Smooth muscle cell (in vitro differentiated cells): ENCODE results near the gene KRABD2.

Experiments
- DNase-seq: peaks from one replicate; lab custom pipeline; 2025; ENCODE audit not compliant: unreplicated experiment; lab: John Stamatoyannopoulos, UW
- H2AFZ ChIP-seq: fragments of 200-600 bp; sonication (generic); 2 replicates; pipeline ENCODE4 v1.6.0; 2016; ENCODE audit warnings: antibody characterized with exemption, low read depth, mild to moderate bottlenecking
- H3F3A ChIP-seq: fragments of 200-600 bp; sonication (generic); 2 replicates; pipeline ENCODE4 v1.6.0; 2017; ENCODE audit warnings: antibody characterized with exemption, low read depth
- H3K27ac ChIP-seq: fragments of 200-600 bp; sonication (generic); 2 replicates; pipeline ENCODE4 v1.5.1; 2016; ENCODE audit warnings: low read depth, mild to moderate bottlenecking
- H3K27me3 ChIP-seq: fragments of 200-600 bp; sonication (generic); 2 replicates; pipeline ENCODE4 v1.6.1; 2016; ENCODE audit warnings: low read depth, mild to moderate bottlenecking
- H3K36me3 ChIP-seq: fragments of 200-600 bp; sonication (generic); 2 replicates; pipeline ENCODE4 v1.5.1; 2016; ENCODE audit warnings: low read depth
- H3K4me1 ChIP-seq: fragments of 200-600 bp; sonication (generic); 2 replicates; pipeline ENCODE4 v1.5.1; 2016; ENCODE audit warnings: low read depth
- H3K4me2 ChIP-seq: fragments of 200-600 bp; sonication (generic); 2 replicates; pipeline ENCODE4 v1.6.0; 2016; ENCODE audit warnings: mild to moderate bottlenecking
- H3K4me3 ChIP-seq: fragments of 200-600 bp; sonication (generic); 2 replicates; pipeline ENCODE4 v1.5.1; 2016; ENCODE audit warnings: mild to moderate bottlenecking
- H3K79me2 ChIP-seq: fragments of 200-600 bp; sonication (generic); 2 replicates; pipeline ENCODE4 v1.6.0; 2016; ENCODE audit warnings: low read depth, mild to moderate bottlenecking
- H3K9ac ChIP-seq: fragments of 200-600 bp; sonication (generic); 2 replicates; pipeline ENCODE4 v1.6.0; 2016; ENCODE audit warnings: low read depth
- H3K9me3 ChIP-seq: fragments of 200-600 bp; sonication (generic); replicated peaks from 2 replicates; pipeline ENCODE4 v1.5.1; 2016; ENCODE audit warnings: low read depth
- H4K20me1 ChIP-seq: fragments of 200-600 bp; sonication (generic); 2 replicates; pipeline ENCODE4 v1.6.0; 2016; ENCODE audit warnings: low read depth
- WGBS: methylation state at CpG from one replicate; pipeline ENCODE4 v1.1.7; 2016; ENCODE audit warnings: low lambda C conversion rate; 5-methylcytosine and 5-hydroxymethylcytosine counted together
- TF ChIP-seq, protein P1 (sequence below): fragments of 200-600 bp; sonication (generic); IDR thresholded peaks from 2 replicates; pipeline ENCODE4 v1.5.1; 2017; ENCODE audit warnings: borderline replicate concordance, mild to moderate bottlenecking, antibody characterized with exemption; ENCODE audit not compliant: insufficient read depth, poor library complexity, severe bottlenecking

Gene KRABD2

DNA sequence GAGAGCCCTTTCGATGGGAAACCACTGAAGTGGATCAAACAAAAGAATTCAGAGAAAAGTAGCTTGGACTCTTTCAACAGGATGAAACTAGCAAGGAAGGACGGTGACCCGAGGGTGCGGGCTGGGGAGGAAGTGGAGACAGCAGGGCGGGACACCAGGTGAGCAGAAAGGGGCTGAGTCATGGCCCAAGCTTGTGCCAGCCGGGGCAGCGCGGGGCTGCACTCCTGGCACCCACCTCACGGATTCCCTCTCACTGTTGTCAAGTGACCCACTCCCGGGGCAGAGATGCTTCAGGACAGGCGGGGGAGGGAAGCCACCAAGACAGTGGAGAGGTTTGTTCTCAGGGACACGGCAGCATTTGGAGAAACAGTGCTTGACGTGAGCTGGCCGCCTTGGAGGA lies 31.9 kb upstream of the KRABD2 start:
- Histone ChIP-seq H4K20me1 (no peaks in the 10 kb centered on the region), H3K4me3 (no peak overlapping the region), H3F3A (no peaks in the 10 kb centered on the region), H2AFZ (no peak overlapping the region), H3K9me3 (no peaks in the 10 kb centered on the region), H3K4me2 (no peak overlapping the region), H3K36me3 (no peaks in the 10 kb centered on the region), H3K27ac (no peak overlapping the region), H3K9ac (no peak overlapping the region), H3K79me2 (no peaks in the 10 kb centered on the region), H3K27me3 (no peaks in the 10 kb centered on the region), H3K4me1 (no peaks in the 10 kb centered on the region)
- no peak for DNase-seq
- TF ChIP-seq, protein P1, sequence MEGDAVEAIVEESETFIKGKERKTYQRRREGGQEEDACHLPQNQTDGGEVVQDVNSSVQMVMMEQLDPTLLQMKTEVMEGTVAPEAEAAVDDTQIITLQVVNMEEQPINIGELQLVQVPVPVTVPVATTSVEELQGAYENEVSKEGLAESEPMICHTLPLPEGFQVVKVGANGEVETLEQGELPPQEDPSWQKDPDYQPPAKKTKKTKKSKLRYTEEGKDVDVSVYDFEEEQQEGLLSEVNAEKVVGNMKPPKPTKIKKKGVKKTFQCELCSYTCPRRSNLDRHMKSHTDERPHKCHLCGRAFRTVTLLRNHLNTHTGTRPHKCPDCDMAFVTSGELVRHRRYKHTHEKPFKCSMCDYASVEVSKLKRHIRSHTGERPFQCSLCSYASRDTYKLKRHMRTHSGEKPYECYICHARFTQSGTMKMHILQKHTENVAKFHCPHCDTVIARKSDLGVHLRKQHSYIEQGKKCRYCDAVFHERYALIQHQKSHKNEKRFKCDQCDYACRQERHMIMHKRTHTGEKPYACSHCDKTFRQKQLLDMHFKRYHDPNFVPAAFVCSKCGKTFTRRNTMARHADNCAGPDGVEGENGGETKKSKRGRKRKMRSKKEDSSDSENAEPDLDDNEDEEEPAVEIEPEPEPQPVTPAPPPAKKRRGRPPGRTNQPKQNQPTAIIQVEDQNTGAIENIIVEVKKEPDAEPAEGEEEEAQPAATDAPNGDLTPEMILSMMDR = no peak
- 67% methylated on average over 14 of the region's 14 CpGs for WGBS

DNA sequence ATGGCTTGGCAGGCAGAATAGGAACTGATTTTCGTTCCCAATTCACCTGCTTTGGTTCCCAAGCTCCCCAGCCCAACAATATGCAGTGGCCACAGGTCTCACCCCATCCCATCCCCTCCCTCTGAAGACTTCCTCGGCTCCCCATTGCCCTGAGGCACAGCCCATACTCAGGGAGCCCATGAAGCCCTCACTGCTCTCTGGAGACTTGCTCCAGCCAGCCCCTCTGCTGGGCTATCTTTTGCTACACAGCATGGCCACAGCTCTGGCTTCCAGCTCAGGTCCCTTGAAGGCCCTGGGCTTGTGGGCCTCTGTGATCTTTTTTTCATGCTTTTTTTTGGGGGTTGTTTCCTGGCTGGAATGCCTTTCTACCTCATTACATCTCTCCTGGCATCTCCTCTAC lies 29.7 kb upstream of the KRABD2 start:
- 89% methylated on average over 2 of the region's 2 CpGs for WGBS
- no peaks in the 10 kb centered on the region for H3F3A ChIP-seq

DNA sequence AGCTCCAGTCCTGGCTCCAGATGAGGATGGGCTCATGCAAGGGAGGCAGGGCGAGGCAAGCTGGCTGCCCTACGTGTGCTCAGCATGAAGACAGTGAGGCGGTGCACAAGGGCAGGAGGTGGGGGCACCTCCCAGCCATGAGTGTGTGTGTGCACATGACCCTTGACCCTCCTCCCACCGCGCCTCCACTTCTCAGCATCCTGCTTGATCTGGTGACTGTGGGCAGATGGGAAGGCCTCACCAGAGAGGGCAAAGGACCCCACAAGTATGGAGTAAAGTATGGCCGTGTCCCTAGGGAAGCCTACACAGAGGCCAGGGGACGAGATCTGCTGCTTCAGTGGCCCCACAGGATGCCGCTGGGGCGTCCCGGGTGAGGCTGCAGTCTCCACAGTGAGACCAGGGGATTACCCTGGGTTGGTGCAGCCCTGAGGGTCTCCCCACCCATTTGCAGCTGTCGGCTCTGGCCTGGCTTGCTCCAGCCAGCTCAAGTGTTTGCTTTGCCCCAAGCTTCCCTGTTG lies 29.1 kb upstream of the KRABD2 start:
- Histone ChIP-seq H3K4me1 (no peaks in the 10 kb centered on the region), H4K20me1 (no peaks in the 10 kb centered on the region), H3K9ac (no peak overlapping the region), H3K4me2 (no peak overlapping the region), H3K27me3 (no peaks in the 10 kb centered on the region), H2AFZ (no peak overlapping the region), H3F3A (no peaks in the 10 kb centered on the region), H3K4me3 (no peak overlapping the region), H3K27ac (no peak overlapping the region), H3K36me3 (no peaks in the 10 kb centered on the region), H3K79me2 (no peaks in the 10 kb centered on the region), H3K9me3 (no peaks in the 10 kb centered on the region)
- no peak for DNase-seq
- WGBS = 93% methylated on average over 11 of the region's 11 CpGs
- TF ChIP-seq, protein P1 = no peak

More for the DNA sequence above, 29.7 kb upstream of the KRABD2 start:
- H3K4me2 ChIP-seq = no peak overlapping the region
- no peaks in the 10 kb centered on the region for H4K20me1 ChIP-seq
- no peak overlapping the region for H3K27ac ChIP-seq
- H2AFZ ChIP-seq = no peak overlapping the region
- no peaks in the 10 kb centered on the region for H3K79me2 ChIP-seq
- TF ChIP-seq, protein P1 = no peak
- no peaks in the 10 kb centered on the region for H3K27me3 ChIP-seq
- H3K9me3 ChIP-seq = no peaks in the 10 kb centered on the region
- H3K9ac ChIP-seq = no peak overlapping the region
- H3K4me1 ChIP-seq = no peaks in the 10 kb centered on the region
- no peak for DNase-seq
- H3K36me3 ChIP-seq = no peaks in the 10 kb centered on the region
- no peak overlapping the region for H3K4me3 ChIP-seq

DNA sequence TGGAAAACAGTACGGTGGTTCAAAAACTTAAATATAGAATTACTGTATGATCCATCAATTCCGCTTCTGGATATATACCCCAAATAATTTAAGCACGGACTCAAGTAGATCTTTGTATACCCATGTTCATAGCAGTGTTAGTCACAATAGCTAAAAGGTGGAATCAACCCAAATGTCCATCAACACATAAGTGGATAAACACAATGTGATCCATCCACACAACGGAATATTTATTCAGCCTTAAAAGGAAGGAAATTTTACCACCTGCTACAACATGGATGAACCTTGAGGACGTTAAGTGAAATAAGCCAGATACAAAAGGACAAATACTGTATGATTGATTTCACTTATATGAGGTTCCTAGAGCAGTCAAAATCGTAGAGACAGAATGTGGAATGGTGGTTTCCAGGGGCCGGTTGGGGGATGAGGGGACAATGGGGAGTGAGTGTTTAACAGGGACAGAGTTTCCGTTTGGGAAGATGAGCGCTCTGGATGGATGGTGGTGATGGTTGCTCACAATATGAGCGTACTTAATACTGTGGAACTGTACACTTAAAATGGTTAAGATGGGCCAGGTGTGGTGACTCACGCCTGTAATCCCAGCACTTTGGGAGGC lies 26.5 kb upstream of the KRABD2 start:
- H3K36me3 ChIP-seq = no peaks in the 10 kb centered on the region
- no peak overlapping the region for H2AFZ ChIP-seq
- 91% methylated on average over 11 of the region's 11 CpGs for WGBS
- H3K4me3 ChIP-seq = no peak overlapping the region
- H3F3A ChIP-seq = no peaks in the 10 kb centered on the region
- H3K9ac ChIP-seq = no peak overlapping the region
- no peaks in the 10 kb centered on the region for H3K27me3 ChIP-seq
- H4K20me1 ChIP-seq = no peaks in the 10 kb centered on the region
- no peaks in the 10 kb centered on the region for H3K4me1 ChIP-seq
- DNase-seq = no peak
- no peaks in the 10 kb centered on the region for H3K9me3 ChIP-seq
- TF ChIP-seq, protein P1 = no peak
- H3K4me2 ChIP-seq = no peak overlapping the region
- H3K27ac ChIP-seq = no peak overlapping the region
- H3K79me2 ChIP-seq = no peaks in the 10 kb centered on the region
